H1 (cell line): Measurements from ENCODE around the gene STARD3. TPM values are rescaled to one million over a fixed set of nuclear protein-coding genes. Genes with fewer than 3 reads are reported as not detected.

ENCODE experiments used
- CTCF ChIA-PET: fragments of 300-600 bp; sonication (Branson Sonifier 250); formaldehyde crosslinking; loops from one replicate; lab custom pipeline; 2021; ENCODE audit not compliant: partially characterized antibody; lab: Charles Lee
- POLR2A ChIA-PET: fragments of 300-600 bp; sonication (Branson Sonifier 250); formaldehyde crosslinking; loops from one replicate; lab custom pipeline; 2021; ENCODE audit warnings: inconsistent platforms; ENCODE audit not compliant: partially characterized antibody; lab: Charles Lee
- DNase-seq, 2 experiments: peaks; one replicate each; pipeline versions ENCODE4 v3.0.0 to v3.0.0-alpha.2; 2010 to 2022; ENCODE audit warnings: low spot score in 2 of 2, low read depth in 1 of 2, mixed read lengths in 1 of 2
- FAIRE-seq: peaks from 2 replicates; lab custom pipeline; 2011; peaks lifted over from hg19 to GRCh38; lab: Jason Lieb, UNC
- H2AFZ ChIP-seq: 2 replicates; pipeline ENCODE4 v1.8.1; 2012; ENCODE audit warnings: low read length, inconsistent platforms
- H2AK5ac ChIP-seq: 2 replicates; pipeline ENCODE4 v1.6.1; 2013; ENCODE audit warnings: low read depth, low read length
- H2BK120ac ChIP-seq: replicated peaks from 2 replicates; pipeline ENCODE3; 2013; ENCODE audit warnings: low read depth, low read length, inconsistent platforms
- H2BK12ac ChIP-seq: 2 replicates; pipeline ENCODE4 v1.6.1; 2013; ENCODE audit warnings: low read depth, low read length
- H2BK15ac ChIP-seq: 2 replicates; pipeline ENCODE4 v1.6.1; 2013; ENCODE audit warnings: low read length
- H2BK20ac ChIP-seq: 2 replicates; pipeline ENCODE4 v1.6.1; 2013; ENCODE audit warnings: low read length
- H2BK5ac ChIP-seq: 2 replicates; pipeline ENCODE4 v1.6.1; 2013; ENCODE audit warnings: low read depth, low read length
- H3K14ac ChIP-seq: 2 replicates; pipeline ENCODE4 v1.6.1; 2013; ENCODE audit warnings: inconsistent platforms; ENCODE audit not compliant: insufficient read length
- H3K18ac ChIP-seq: 2 replicates; pipeline ENCODE4 v1.6.1; 2013; ENCODE audit warnings: low read length; ENCODE audit errors: extremely low read depth
- H3K23ac ChIP-seq: 2 replicates; pipeline ENCODE4 v1.6.1; 2013; ENCODE audit warnings: inconsistent platforms; ENCODE audit not compliant: insufficient read length
- H3K23me2 ChIP-seq: 2 replicates; pipeline ENCODE4 v1.6.1; 2013; ENCODE audit warnings: low read depth, low read length
- H3K27ac ChIP-seq: 2 replicates; pipeline ENCODE4 v1.6.1; 2011; ENCODE audit warnings: low read depth, low read length, inconsistent platforms
- H3K27me3 ChIP-seq, 4 experiments: replicated peaks in 1 of 4; 1 replicate in 1 of 4; 2 replicates in 3 of 4; pipeline versions ENCODE4 v1.6.1 to v1.8.1; 2011 to 2013; ENCODE audit warnings: low read length in 3 of 4, mild to moderate bottlenecking in 3 of 4, inconsistent platforms in 2 of 4, mixed read lengths in 2 of 4, moderate library complexity in 1 of 4; ENCODE audit not compliant: control insufficient read depth in 3 of 4, insufficient read depth in 3 of 4; ENCODE audit errors: extremely low read depth in 1 of 4
- H3K36me3 ChIP-seq, 4 experiments: 2 replicates each; pipeline versions ENCODE4 v1.6.1 to v1.8.1; 2011 to 2013; ENCODE audit warnings: mild to moderate bottlenecking in 4 of 4, low read length in 3 of 4, moderate library complexity in 2 of 4, control low read depth in 1 of 4, inconsistent platforms in 1 of 4; ENCODE audit not compliant: insufficient read depth in 4 of 4, control insufficient read depth in 2 of 4
- H3K4ac ChIP-seq: replicated peaks from 2 replicates; pipeline ENCODE3; 2013; ENCODE audit warnings: low read length, low read depth, mixed read lengths, inconsistent platforms; ENCODE audit not compliant: insufficient read length
- H3K4me1 ChIP-seq, 4 experiments: replicated peaks in 1 of 4; 1 replicate in 1 of 4; 2 replicates in 3 of 4; pipeline versions ENCODE4 v1.6.1 to v1.8.1; 2011 to 2013; ENCODE audit warnings: low read length in 3 of 4, inconsistent platforms in 2 of 4, mixed read lengths in 1 of 4; ENCODE audit not compliant: insufficient read depth in 4 of 4, control insufficient read depth in 3 of 4
- H3K4me2 ChIP-seq, 2 experiments: 2 replicates each; pipeline versions ENCODE4 v1.6.1 to v1.8.1; 2011 to 2013; ENCODE audit warnings: low read depth in 2 of 2, low read length in 2 of 2, control low read depth in 1 of 2, inconsistent platforms in 1 of 2, mild to moderate bottlenecking in 1 of 2; ENCODE audit not compliant: insufficient read depth in 1 of 2
- H3K4me3 ChIP-seq, 4 experiments: fragments of 200-600, 300-600 bp in 1 of 4; sonication (generic), shearing (Covaris generic), sonication (Bioruptor Twin) in 1 of 4; 2 replicates each; pipeline versions ENCODE4 v1.5.1 to v1.8.1; 2011 to 2016; ENCODE audit warnings: low read length in 4 of 4, low read depth in 3 of 4, control low read depth in 2 of 4, inconsistent platforms in 2 of 4, mild to moderate bottlenecking in 2 of 4, mixed read lengths in 1 of 4, moderate library complexity in 1 of 4; ENCODE audit not compliant: insufficient read depth in 2 of 4; ENCODE audit errors: extremely low read depth in 1 of 4
- H3K56ac ChIP-seq: replicated peaks from 2 replicates; pipeline ENCODE3; 2013; ENCODE audit warnings: low read depth, mild to moderate bottlenecking, mixed read lengths, low read length, inconsistent platforms; ENCODE audit not compliant: insufficient read length
- H3K79me1 ChIP-seq: 2 replicates; pipeline ENCODE4 v1.6.1; 2013; ENCODE audit warnings: low read depth, low read length, control low read depth
- H3K79me2 ChIP-seq, 2 experiments: 2 replicates each; pipeline versions ENCODE4 v1.6.1 to v1.8.1; 2012 to 2013; ENCODE audit warnings: low read length in 2 of 2, mild to moderate bottlenecking in 2 of 2, inconsistent platforms in 1 of 2; ENCODE audit not compliant: insufficient read depth in 2 of 2, control insufficient read depth in 1 of 2
- H3K9ac ChIP-seq, 4 experiments: replicated peaks in 1 of 4; 1 replicate in 1 of 4; 2 replicates in 3 of 4; pipeline versions ENCODE4 v1.6.1 to v1.8.1; 2011 to 2013; ENCODE audit warnings: low read depth in 3 of 4, low read length in 3 of 4, control low read depth in 2 of 4, mild to moderate bottlenecking in 2 of 4, moderate library complexity in 2 of 4, inconsistent platforms in 1 of 4; ENCODE audit errors: extremely low read depth in 1 of 4
- H3K9me3 ChIP-seq, 2 experiments: 2 replicates each; pipeline versions ENCODE4 v1.6.1 to v1.8.1; 2012 to 2013; ENCODE audit warnings: mild to moderate bottlenecking in 2 of 2, moderate library complexity in 2 of 2, control low read depth in 1 of 2, inconsistent platforms in 1 of 2, low read depth in 1 of 2, low read length in 1 of 2, mixed read lengths in 1 of 2; ENCODE audit not compliant: insufficient read depth in 2 of 2
- H4K20me1 ChIP-seq, 2 experiments: replicated peaks in 1 of 2; 2 replicates each; pipeline versions ENCODE3 to v1.8.1; 2011 to 2013; ENCODE audit warnings: inconsistent platforms in 2 of 2, low read length in 2 of 2, mild to moderate bottlenecking in 1 of 2; ENCODE audit not compliant: insufficient read depth in 2 of 2, control insufficient read depth in 1 of 2
- H4K5ac ChIP-seq: 2 replicates; pipeline ENCODE4 v1.6.1; 2013; ENCODE audit warnings: low read length, low read depth, mixed read lengths, inconsistent platforms; ENCODE audit not compliant: insufficient read length
- H4K8ac ChIP-seq: 2 replicates; pipeline ENCODE4 v1.8.0; 2013; ENCODE audit warnings: mild to moderate bottlenecking, moderate library complexity, low read length, inconsistent platforms; ENCODE audit not compliant: insufficient read depth; ENCODE audit errors: extremely low read depth
- H4K91ac ChIP-seq: replicated peaks from 2 replicates; pipeline ENCODE3; 2013; ENCODE audit warnings: low read length, mixed read lengths, inconsistent platforms; ENCODE audit not compliant: insufficient read length
- CEBPB ChIP-seq: IDR thresholded peaks from 2 replicates; pipeline ENCODE4 v1.6.1; 2012; ENCODE audit warnings: low read depth, low read length
- CHD1 ChIP-seq: IDR thresholded peaks from 2 replicates; pipeline ENCODE4 v1.6.1; 2012; ENCODE audit warnings: low read depth, low read length, improper control_type of control experiment
- CREB1 ChIP-seq: IDR thresholded peaks from 2 replicates; pipeline ENCODE4 v1.6.1; 2012; ENCODE audit warnings: inconsistent platforms
- EGR1 ChIP-seq: IDR thresholded peaks from 2 replicates; pipeline ENCODE4 v1.6.1; 2011; ENCODE audit warnings: low read depth, low read length, borderline replicate concordance
- FOSL1 ChIP-seq: IDR thresholded peaks from 2 replicates; pipeline ENCODE4 v1.6.1; 2011; ENCODE audit warnings: mild to moderate bottlenecking, low read depth, low read length, moderate library complexity; ENCODE audit not compliant: insufficient read depth
- HDAC6 ChIP-seq: IDR thresholded peaks from one replicate; pipeline ENCODE4 v1.7.1; 2012; ENCODE audit warnings: low read depth, mild to moderate bottlenecking, inconsistent platforms, low read length, moderate library complexity
- KDM5A ChIP-seq: fragments of 200-600 bp; IDR thresholded peaks from 2 replicates; pipeline ENCODE4 v1.7.1; 2012; ENCODE audit warnings: mild to moderate bottlenecking, low read length, inconsistent platforms, mixed read lengths
- NRF1 ChIP-seq: IDR thresholded peaks from 2 replicates; pipeline ENCODE4 v1.6.1; 2011; ENCODE audit warnings: mild to moderate bottlenecking, low read depth, low read length, improper control_type of control experiment
- POLR2AphosphoS5 ChIP-seq: IDR thresholded peaks from 2 replicates; pipeline ENCODE4 v1.6.1; 2011; ENCODE audit warnings: low read depth, low read length
- RAD21 ChIP-seq, 2 experiments: IDR thresholded peaks in 1 of 2; conservative IDR thresholded peaks in 1 of 2; 2 replicates each; pipeline ENCODE4 v1.6.1; 2011; ENCODE audit warnings: low read depth in 2 of 2, low read length in 2 of 2, improper control_type of control experiment in 1 of 2, inconsistent platforms in 1 of 2, mild to moderate bottlenecking in 1 of 2, moderate library complexity in 1 of 2
- SP4 ChIP-seq: IDR thresholded peaks from 2 replicates; pipeline ENCODE4 v1.6.1; 2012; ENCODE audit warnings: low read length, inconsistent platforms
- WGBS, 2 experiments: shearing (Covaris generic) in 1 of 2; methylation state at CpG; one replicate each; pipeline versions ENCODE4 v1.1.6 to v1.1.7; 2013 to 2015; ENCODE audit warnings: low lambda C conversion rate in 2 of 2, mixed read lengths in 2 of 2, inconsistent platforms in 1 of 2, low coverage in 1 of 2, missing lambda C conversion rate in 1 of 2; ENCODE audit not compliant: insufficient replicate concordance in 2 of 2, insufficient coverage in 1 of 2, insufficient read length in 1 of 2; ENCODE audit errors: extremely low coverage in 1 of 2, missing lambda C conversion rate in 1 of 2; 5-methylcytosine and 5-hydroxymethylcytosine counted together
- polyA plus RNA-seq, 7 experiments: library from polyadenylated mRNA; depleted of rRNA in 3 of 7; stranded (reverse) in 5 of 7; unstranded in 2 of 7; fragments of >200 nt in 5 of 7; fragments of 200-250 nt in 2 of 7; gene quantifications; 1 replicate in 5 of 7; 2 replicates in 1 of 7; 4 replicates in 1 of 7; pipeline versions ENCODE4 v1.2.1 to v1.2.3, GENCODE V29; 2011 to 2013; ENCODE audit warnings: missing spikeins in 2 of 7, mixed read lengths in 2 of 7
- total RNA-seq: library from RNA; stranded (reverse); fragmentation: NEBNext Ultra II Directional; extraction: Animal tissue kit (Norgen Biotek cat#: 25700); gene quantifications from 2 replicates; pipeline ENCODE4 v1.2.1, GENCODE V29; 2021

Gene STARD3
- total and polyA plus RNA-seq, 2 of the 8 experiments (the other 6 are each of a cell fraction or from before 2014, with no cell fraction given): 47.6 to 80.3 TPM

- H3K4ac ChIP-seq: no peak overlapping the region
- no peak overlapping the region for H3K27ac ChIP-seq
- H4K91ac ChIP-seq: no peak overlapping the region
- no peaks in the 10 kb centered on the region for H3K9me3 ChIP-seq
- no peaks in the 10 kb centered on the region for H4K20me1 ChIP-seq
- no peak overlapping the region for H3K23ac ChIP-seq
- H3K36me3 ChIP-seq: peaks cover 0 to 9% (median 3%) of the 10 kb centered on the region in 4 experiments; a peak in 3 of 8 replicates
- H3K9ac ChIP-seq: no peak overlapping the region
- POLR2A ChIA-PET: interaction anchor here (1.0 to 32.5 kb wide), 2 partner anchors 9 to 31 kb away, joined by 3 to 708 read pairs; partner anchors contain the start of genes ERBB2, PGAP3 and PNMT
- no peak overlapping the region for H2BK12ac ChIP-seq
- H2AK5ac ChIP-seq: no peak overlapping the region
- H2BK20ac ChIP-seq: no peak overlapping the region
- H3K4me3 ChIP-seq: no peak overlapping the region
- FAIRE-seq: no peak
- no peak overlapping the region for H2BK120ac ChIP-seq
- 76% methylated on average over 15 of the region's 15 CpGs; no CpG with 5 or more reads in 1 of the 2 experiments for WGBS, 2 experiments
- no peak overlapping the region for H2AFZ ChIP-seq
- CTCF ChIA-PET: interaction anchor here (1.0 to 52.4 kb wide), 5 partner anchors 10 to 66 kb away, joined by 4 to 1885 read pairs (median 4); partner anchors contain the start of genes PNMT, PPP1R1B and STARD3
- no peak overlapping the region for H3K4me2 ChIP-seq
- no peaks in the 10 kb centered on the region for H3K27me3 ChIP-seq
- H3K56ac ChIP-seq: no peak overlapping the region
- H3K79me1 ChIP-seq: 0 out of 2 replicates have a peak, but pooled peaks cover 2% of the 10 kb centered on the region
- DNase-seq: no peak
- H2BK15ac ChIP-seq: no peak overlapping the region
- H2BK5ac ChIP-seq: no peak overlapping the region
- peaks cover 0 to 25% (median 19%) of the 10 kb centered on the region in 4 experiments; a peak in 6 of 7 replicates for H3K4me1 ChIP-seq
- no peak overlapping the region for H4K5ac ChIP-seq
- no peak overlapping the region for H4K8ac ChIP-seq
- no peak overlapping the region for H3K14ac ChIP-seq
- H3K79me2 ChIP-seq: 0 out of 4 replicates have a peak, but pooled peaks cover 0 to 2% of the 10 kb centered on the region in 2 experiments
- no peak overlapping the region for H3K18ac ChIP-seq
- H3K23me2 ChIP-seq: no peaks in the 10 kb centered on the region
- TF ChIP-seq SP4: no peak
- no peak for TF ChIP-seq CEBPB
- TF ChIP-seq FOSL1: no peak
- no peak for TF ChIP-seq RAD21 (IDR thresholded peaks at IDR 0.05 in 1 of 2, conservative IDR thresholded peaks at IDR 0.05 in 1 of 2; ENCODE audit: low read depth in 2 of 2, low read length in 2 of 2)
- no peak for TF ChIP-seq CREB1
- no peak for TF ChIP-seq KDM5A
- no peak for TF ChIP-seq EGR1
- no peak for TF ChIP-seq CHD1
- no peak for TF ChIP-seq POLR2AphosphoS5
- no peak for TF ChIP-seq NRF1
- no peak for TF ChIP-seq HDAC6
Observed at GRCh38 chr17:39659279-39660010, 22.5 kb downstream of the STARD3 start.
